Lower leg skin (tissue), 3 donors: ENCODE data around the gene MTA2.

Experiments used
- CTCF ChIP-seq, 3 donors: fragments of 450-650 bp; IDR thresholded peaks; one replicate each; pipeline ENCODE4 v1.5.1; 2016; ENCODE audit warnings: antibody characterized with exemption in 3 of 3, mild to moderate bottlenecking in 3 of 3, moderate library complexity in 2 of 3
- POLR2A ChIP-seq, 2 donors: fragments of 450-650 bp; IDR thresholded peaks; one replicate each; pipeline ENCODE4 v1.6.1; 2016 to 2017; ENCODE audit warnings: antibody characterized with exemption in 2 of 2, mild to moderate bottlenecking in 1 of 2, moderate library complexity in 1 of 2

GRCh38 chr11:62569611-62570010 lies 32.1 kb downstream of the MTA2 start:
- TF ChIP-seq POLR2A (IDR thresholded peaks at IDR 0.05): no peak
- TF ChIP-seq CTCF (IDR thresholded peaks at IDR 0.05): no peak
